DMS53 treated with DMSO at 0.1 percent for 48 hours (cell line): Measurements from ENCODE around the gene OGFOD3.
A peak's percentile ranks its signal among the peaks of the same experiment; 100 is the strongest.
"Not testable (repeated sequence)": the region's sequence is repeated elsewhere in the genome, so short reads cannot be mapped to it uniquely, and the experiment has no call there.

Source experiments
- DNase-seq: peaks from one replicate; lab custom pipeline; 2025; ENCODE audit not compliant: unreplicated experiment; lab: John Stamatoyannopoulos, UW

The OGFOD3 gene

GRCh38 chr17:82418001-82418986, at the start of gene OGFOD3, which contains the start of gene HEXD:
Gene OGFOD3 (minus strand): TSS chr17:82418586. CDS start chr17:82418485, 101 bp downstream.
Gene HEXD (plus strand): TSS chr17:82418347. CDS start chr17:82419800, 1,453 bp downstream.
- peak; percentile 72 for DNase-seq

GRCh38 chr17:82465023-82465603, 46.7 kb upstream of the OGFOD3 start:
- DNase-seq: no peak

GRCh38 chr17:82464567-82464929, 46.2 kb upstream of the OGFOD3 start:
- no peak for DNase-seq

- no peak for DNase-seq
Observed at GRCh38 chr17:82463925-82464566, 45.7 kb upstream of the OGFOD3 start.

GRCh38 chr17:82463391-82463790, 45.0 kb upstream of the OGFOD3 start:
- no peak for DNase-seq

GRCh38 chr17:82461827-82462524, 43.6 kb upstream of the OGFOD3 start:
- peak; percentile 94 for DNase-seq

- DNase-seq: not testable (repeated sequence)
Observed at GRCh38 chr17:82459936-82460335, 41.5 kb upstream of the OGFOD3 start.

GRCh38 chr17:82458885-82459424, 40.6 kb upstream of the OGFOD3 start:
- no peak for DNase-seq

GRCh38 chr17:82458179-82458884, 39.9 kb upstream of the OGFOD3 start, which contains the start of gene NARF:
Gene NARF (plus strand): TSS chr17:82458741. CDS start chr17:82458804, 63 bp downstream.
- DNase-seq: peak; percentile 98

- peak; percentile 84 for DNase-seq
Observed at GRCh38 chr17:82457929-82458178, 39.5 kb upstream of the OGFOD3 start.

GRCh38 chr17:82457073-82457928, 38.9 kb upstream of the OGFOD3 start:
- no peak for DNase-seq

- not testable (repeated sequence) for DNase-seq
Observed at GRCh38 chr17:82453706-82454105, 35.3 kb upstream of the OGFOD3 start.

GRCh38 chr17:82453151-82453550, 34.8 kb upstream of the OGFOD3 start:
- DNase-seq: not testable (repeated sequence)

GRCh38 chr17:82452162-82452561, 33.8 kb upstream of the OGFOD3 start:
- no peak for DNase-seq

GRCh38 chr17:82450357-82451106, 32.1 kb upstream of the OGFOD3 start, which contains the start of gene CYBC1:
Gene CYBC1 (minus strand): TSS chr17:82450752. CDS start chr17:82449254, 1,498 bp downstream.
- DNase-seq: peak; percentile 94

- no peak for DNase-seq
Observed at GRCh38 chr17:82449883-82450356, 31.5 kb upstream of the OGFOD3 start.

- no peak for DNase-seq
Observed at GRCh38 chr17:82449131-82449882, 30.9 kb upstream of the OGFOD3 start.

- no peak for DNase-seq
Observed at GRCh38 chr17:82447876-82448275, 29.5 kb upstream of the OGFOD3 start.
